ENCODE measurements around the gene COL25A1.
"Not testable (repeated sequence)": the region's sequence is repeated elsewhere in the genome, so short reads cannot be mapped to it uniquely, and the experiment has no call there.

COL25A1 gene

DNA sequence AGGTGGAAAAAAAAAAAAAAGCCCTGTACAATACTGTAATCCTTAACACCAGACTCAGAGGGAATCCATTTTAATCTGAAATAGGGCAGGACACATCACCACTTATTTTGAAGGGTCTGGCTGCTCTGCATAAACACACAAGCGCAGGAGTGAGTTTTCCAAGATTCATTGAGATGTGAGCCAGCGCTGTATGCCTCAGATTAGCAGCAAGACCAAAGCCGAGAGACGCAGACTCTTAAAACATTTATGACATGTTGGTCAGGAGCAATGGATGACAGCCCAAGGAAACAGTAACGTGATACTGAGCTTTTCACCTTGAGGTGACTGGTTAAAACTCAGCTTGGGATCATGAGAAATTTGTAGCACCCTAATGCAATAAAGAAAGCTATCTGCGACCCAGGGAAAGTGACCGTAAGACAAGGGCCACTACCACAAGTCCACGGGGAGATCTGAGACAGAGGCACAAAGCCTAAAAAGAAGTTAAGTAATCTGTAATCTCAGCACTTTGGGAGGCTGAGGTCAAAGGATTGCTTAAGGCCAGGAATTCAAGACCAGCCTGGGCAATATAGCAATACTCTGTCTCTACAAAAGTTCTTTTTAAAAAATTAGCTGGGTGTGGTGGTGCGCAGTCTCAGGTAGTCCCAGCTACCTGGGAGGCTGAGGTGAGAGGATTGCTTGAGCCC, 210.6 kb downstream of the COL25A1 start:
- no peak for DNase-seq
- intact Hi-C loops (cut with DNase I): no loop called here

- no peak for DNase-seq
- intact Hi-C loops (cut with DNase I): no loop called here
Observed at GRCh38 chr4:109083911-109084310, 218.5 kb downstream of the COL25A1 start.

- no peak for DNase-seq
- intact Hi-C loops (cut with DNase I): no loop called here
Observed at GRCh38 chr4:109079731-109080130, 222.7 kb downstream of the COL25A1 start.

DNA sequence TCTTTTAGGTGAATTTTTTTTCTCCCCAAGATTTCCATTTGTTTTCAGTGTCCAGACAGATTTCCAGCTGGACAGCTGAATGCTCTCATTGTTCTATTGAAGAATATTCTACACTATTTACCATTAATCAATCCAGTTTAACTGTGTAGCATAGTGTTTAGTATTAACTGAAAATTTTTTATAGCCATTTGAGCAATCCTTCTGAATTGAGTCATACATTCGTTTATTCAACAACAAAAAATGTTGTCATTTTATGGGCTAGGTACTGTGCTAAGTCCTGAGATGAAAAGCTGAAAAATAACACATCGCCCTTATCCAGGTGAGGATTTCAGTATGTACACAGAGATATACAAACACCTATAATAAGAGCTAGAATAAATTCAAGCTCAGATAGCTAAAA, 223.3 kb downstream of the COL25A1 start:
- intact Hi-C loops (cut with DNase I): no loop called here
- no peak for DNase-seq

GRCh38 chr4:109078724-109079123, 223.7 kb downstream of the COL25A1 start:
- no peak for DNase-seq
- intact Hi-C loops (cut with DNase I): no loop called here

- intact Hi-C loops (cut with DNase I): no loop called here
- DNase-seq: no peak
Observed at GRCh38 chr4:109077505-109077904, 225.0 kb downstream of the COL25A1 start.

DNA sequence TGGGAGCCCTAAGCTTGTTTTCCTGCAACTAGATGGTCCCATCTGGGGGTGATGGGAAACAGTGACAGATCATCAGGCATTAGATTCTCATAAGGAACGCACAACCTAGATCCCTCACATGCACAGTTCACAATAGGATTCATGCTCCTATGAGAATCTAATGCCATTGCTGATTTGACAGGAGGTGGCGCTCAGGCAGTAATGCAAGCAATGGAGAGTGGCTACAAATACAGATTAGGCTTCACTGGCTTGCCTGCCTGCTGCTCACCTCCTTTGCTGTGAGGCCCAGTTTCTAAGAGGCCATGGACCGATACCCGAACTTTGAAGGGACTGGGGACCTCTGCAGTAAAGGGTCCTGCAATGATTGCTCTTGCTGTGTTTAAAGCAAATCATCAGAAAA, 225.7 kb downstream of the COL25A1 start:
- intact Hi-C loops (cut with DNase I); DNase-seq: not testable (repeated sequence)

DNA sequence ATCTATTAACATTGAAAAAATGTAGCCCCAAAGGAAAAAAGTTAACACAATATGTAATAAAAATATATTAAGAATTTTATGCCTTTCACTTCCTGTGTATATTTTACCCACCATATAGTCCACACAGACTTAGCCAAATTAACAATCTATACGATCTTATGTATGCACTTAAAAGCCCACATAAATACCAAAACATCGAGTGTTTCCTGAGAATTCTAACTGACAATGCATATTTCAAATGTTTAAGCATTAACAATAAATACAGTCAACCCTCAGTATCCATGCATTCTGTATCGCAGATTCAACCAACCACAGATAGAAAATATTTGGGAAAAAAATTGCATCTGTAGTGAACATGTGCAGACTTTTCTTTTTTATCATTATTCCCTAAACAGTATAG, 226.8 kb downstream of the COL25A1 start:
- no peak for DNase-seq
- intact Hi-C loops (cut with DNase I): no loop called here

GRCh38 chr4:109072595-109072994, 229.9 kb downstream of the COL25A1 start:
- DNase-seq: no peak
- intact Hi-C loops (cut with DNase I): no loop called here

DNA sequence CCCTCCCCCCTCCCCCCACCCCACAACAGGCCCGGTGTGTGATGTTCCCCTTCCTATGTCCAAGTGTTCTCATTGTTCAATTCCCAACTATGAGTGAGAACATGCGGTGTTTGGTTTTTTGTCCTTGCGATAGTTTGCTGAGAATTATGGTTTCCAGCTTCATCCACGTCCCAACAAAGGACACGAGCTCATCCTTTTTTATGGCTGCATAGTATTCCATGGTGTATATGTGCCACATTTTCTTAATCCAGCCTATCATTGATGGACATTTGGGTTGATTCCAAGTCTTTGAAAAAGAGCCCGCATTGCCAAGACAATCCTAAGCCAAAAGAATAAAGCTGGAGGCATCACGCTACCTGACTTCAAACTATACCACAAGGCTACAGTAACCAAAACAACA, 231.8 kb downstream of the COL25A1 start:
- DNase-seq; intact Hi-C loops (cut with DNase I): not testable (repeated sequence)

- no peak for DNase-seq
- intact Hi-C loops (cut with DNase I): no loop called here
Observed at GRCh38 chr4:109067508-109068235, 234.8 kb downstream of the COL25A1 start.

- intact Hi-C loops (cut with DNase I): no loop called here
- DNase-seq: no peak
Observed at GRCh38 chr4:109065006-109065405, 237.5 kb downstream of the COL25A1 start.

GRCh38 chr4:109053257-109053656, 249.2 kb downstream of the COL25A1 start:
- no peak for DNase-seq
- intact Hi-C loops (cut with DNase I): no loop called here

DNA sequence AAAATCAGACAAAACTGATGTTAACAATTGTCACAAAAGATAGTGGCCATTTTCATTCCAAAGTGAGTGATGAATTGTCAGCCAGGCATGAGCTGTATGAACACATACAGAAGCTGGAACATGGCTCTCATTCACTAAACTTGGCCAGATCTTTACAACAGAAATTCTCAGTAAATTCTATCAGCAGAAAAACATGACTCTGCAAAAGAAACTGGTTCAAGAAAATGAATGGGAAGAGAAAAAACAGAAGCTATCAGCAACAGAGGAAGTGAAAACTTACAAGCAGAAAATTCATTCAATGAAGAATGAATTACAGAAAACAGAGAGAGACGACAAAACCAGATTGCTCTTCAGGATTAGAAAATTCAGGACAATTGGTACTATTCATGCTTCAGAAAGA, 249.6 kb downstream of the COL25A1 start:
- DNase-seq: no peak

GRCh38 chr4:109051054-109051453, 251.4 kb downstream of the COL25A1 start:
- intact Hi-C loops (cut with DNase I): no loop called here
- DNase-seq: no peak

More for the DNA sequence above, 249.6 kb downstream of the COL25A1 start:
- intact Hi-C loops (cut with DNase I): no loop called here

DNA sequence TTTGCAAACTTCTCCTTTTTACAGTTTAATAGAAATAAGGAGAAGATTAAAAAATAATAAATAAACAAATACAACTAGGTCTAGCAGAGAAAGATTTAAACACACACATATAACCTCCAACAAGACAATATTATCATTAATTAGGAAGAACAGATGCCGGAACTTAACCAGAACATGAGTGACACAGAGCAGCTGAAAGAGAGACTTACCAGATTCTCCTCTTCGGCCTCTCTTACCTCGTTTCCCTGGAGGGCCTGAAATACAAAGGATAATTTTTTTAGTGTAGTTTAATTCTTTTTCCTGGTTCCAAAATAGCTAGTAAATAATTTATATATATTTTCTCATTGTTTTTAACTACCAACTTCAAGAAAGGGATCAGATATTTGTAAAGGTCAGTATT, 252.5 kb downstream of the COL25A1 start:
- intact Hi-C loops (cut with DNase I): no loop called here
- no peak for DNase-seq

- no peak for DNase-seq
Observed at GRCh38 chr4:109046471-109047201, 255.8 kb downstream of the COL25A1 start.

DNA sequence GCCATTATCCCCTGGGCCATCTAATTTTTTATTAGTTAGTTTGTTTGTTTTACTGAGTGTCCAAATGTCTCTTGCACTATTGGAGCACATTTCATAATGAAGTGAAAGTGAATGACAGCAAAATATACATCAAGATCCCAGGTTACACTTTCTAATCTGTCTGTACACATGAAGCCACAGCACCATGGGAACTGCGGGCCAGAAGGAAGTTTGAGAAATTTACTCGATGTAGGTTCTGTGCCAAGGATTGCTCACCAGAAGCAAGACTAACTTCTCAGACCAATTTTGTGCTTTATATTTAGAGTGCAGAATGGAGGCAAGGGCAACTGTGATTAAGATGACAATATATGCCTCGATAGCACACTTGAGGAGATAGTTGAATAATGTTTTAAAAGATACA, 258.0 kb downstream of the COL25A1 start:
- intact Hi-C loops (cut with DNase I): no loop called here
- DNase-seq: no peak

More at GRCh38 chr4:109046471-109047201, 255.8 kb downstream of the COL25A1 start:
- intact Hi-C loops (cut with DNase I): no loop called here

- no peak for DNase-seq
- intact Hi-C loops (cut with DNase I): no loop called here
Observed at GRCh38 chr4:109043286-109043685, 259.2 kb downstream of the COL25A1 start.
